IMR-90 (cell line): Measurements from ENCODE around the gene GABRR3. TPM values are rescaled to one million over a fixed set of nuclear protein-coding genes. Genes with fewer than 3 reads are reported as not detected.

Source experiments
- ATAC-seq: fragments of 200-7000 bp; cut with Tn5 transposase; 2 replicates; pipeline ENCODE4 v1.9.1; 2020; ENCODE audit warnings: low read depth, mild to moderate bottlenecking, moderate library complexity
- BruUV-seq: library from RNA; stranded (reverse); fragments of 400-500 nt; replicated peaks from 2 replicates; lab custom pipeline; 2021; lab: Mats Ljungman, UMichigan
- CTCF ChIA-PET: fragments of 300-600 bp; formaldehyde crosslinking; extraction: SDS; loops from one replicate; lab custom pipeline; 2021; ENCODE audit warnings: antibody characterized with exemption; lab: Yijun Ruan, JAX
- POLR2A ChIA-PET: fragments of 300-600 bp; sonication (Branson Sonifier 250); formaldehyde crosslinking; loops from one replicate; lab custom pipeline; 2022; ENCODE audit warnings: antibody characterized with exemption; ENCODE audit not compliant: unreplicated experiment; lab: Charles Lee
- DNase-seq: peaks from one replicate; pipeline ENCODE4 v3.0.0; 2013
- H2AFZ ChIP-seq: replicated peaks from 2 replicates; pipeline ENCODE3; 2013; ENCODE audit warnings: low read length, mild to moderate bottlenecking; ENCODE audit not compliant: poor library complexity
- H2AK5ac ChIP-seq: 2 replicates; pipeline ENCODE4 v1.6.1; 2013; ENCODE audit warnings: low read depth, low read length, inconsistent platforms
- H2AK9ac ChIP-seq: replicated peaks from 2 replicates; pipeline ENCODE3; 2013; ENCODE audit warnings: mild to moderate bottlenecking, low read depth, low read length, moderate library complexity; ENCODE audit not compliant: poor library complexity
- H2BK120ac ChIP-seq: 2 replicates; pipeline ENCODE4 v1.6.1; 2013; ENCODE audit warnings: low read depth, low read length, inconsistent platforms
- H2BK15ac ChIP-seq: 3 replicates; pipeline ENCODE4 v1.6.1; 2013; ENCODE audit warnings: low read depth, low read length, inconsistent platforms
- H2BK20ac ChIP-seq: 2 replicates; pipeline ENCODE4 v1.6.1; 2013; ENCODE audit warnings: low read depth, mild to moderate bottlenecking, inconsistent platforms, low read length, moderate library complexity
- H2BK5ac ChIP-seq: 2 replicates; pipeline ENCODE4 v1.6.1; 2013; ENCODE audit warnings: mild to moderate bottlenecking, low read depth, low read length, inconsistent platforms; ENCODE audit not compliant: poor library complexity, severe bottlenecking
- H3K14ac ChIP-seq: replicated peaks from 2 replicates; pipeline ENCODE4 v1.6.1; 2013; ENCODE audit warnings: low read depth, low read length, inconsistent platforms
- H3K18ac ChIP-seq: 2 replicates; pipeline ENCODE4 v1.6.1; 2013; ENCODE audit warnings: low read depth, low read length, control low read depth
- H3K23ac ChIP-seq: 2 replicates; pipeline ENCODE4 v1.6.1; 2013; ENCODE audit warnings: low read depth, low read length, inconsistent platforms
- H3K27ac ChIP-seq: 2 replicates; pipeline ENCODE4 v1.5.1; 2013; ENCODE audit warnings: mild to moderate bottlenecking, control low read depth, low read length; ENCODE audit not compliant: insufficient read depth
- H3K27me3 ChIP-seq: 2 replicates; pipeline ENCODE4 v1.6.1; 2013; ENCODE audit warnings: low read length; ENCODE audit not compliant: control insufficient read depth, insufficient read depth
- H3K36me3 ChIP-seq: 2 replicates; pipeline ENCODE4 v1.6.1; 2013; ENCODE audit warnings: low read length, mixed read lengths; ENCODE audit not compliant: control insufficient read depth, insufficient read depth
- H3K4ac ChIP-seq: 2 replicates; pipeline ENCODE4 v1.6.1; 2013; ENCODE audit warnings: low read depth, low read length, inconsistent platforms
- H3K4me1 ChIP-seq: 2 replicates; pipeline ENCODE4 v1.6.1; 2013; ENCODE audit warnings: low read length, mixed read lengths; ENCODE audit not compliant: control insufficient read depth, insufficient read depth
- H3K4me2 ChIP-seq: 2 replicates; pipeline ENCODE4 v1.6.1; 2013; ENCODE audit warnings: low read depth, mild to moderate bottlenecking, control low read depth, low read length, moderate library complexity
- H3K4me3 ChIP-seq: 2 replicates; pipeline ENCODE4 v1.5.1; 2013; ENCODE audit warnings: low read depth, mild to moderate bottlenecking, control low read depth, low read length, moderate library complexity; ENCODE audit not compliant: insufficient read depth
- H3K56ac ChIP-seq: 2 replicates; pipeline ENCODE4 v1.6.1; 2013; ENCODE audit warnings: low read length, inconsistent platforms; ENCODE audit not compliant: insufficient read depth; ENCODE audit errors: extremely low read depth
- H3K79me1 ChIP-seq, 2 experiments: 2 replicates each; pipeline ENCODE4 v1.6.1; 2013; ENCODE audit warnings: low read length in 2 of 2, inconsistent platforms in 1 of 2, low read depth in 1 of 2
- H3K9ac ChIP-seq: 2 replicates; pipeline ENCODE4 v1.6.1; 2013; ENCODE audit warnings: low read depth, low read length, control low read depth
- H3K9me1 ChIP-seq: 2 replicates; pipeline ENCODE4 v1.6.1; 2013; ENCODE audit warnings: low read length, inconsistent platforms; ENCODE audit not compliant: insufficient read depth
- H3K9me3 ChIP-seq: 2 replicates; pipeline ENCODE4 v1.6.1; 2013; ENCODE audit warnings: low read length; ENCODE audit not compliant: control insufficient read depth, insufficient read depth
- H4K20me1 ChIP-seq: 2 replicates; pipeline ENCODE4 v1.6.1; 2013; ENCODE audit warnings: low read length, inconsistent platforms; ENCODE audit not compliant: insufficient read depth
- H4K5ac ChIP-seq: 2 replicates; pipeline ENCODE4 v1.6.1; 2013; ENCODE audit warnings: mild to moderate bottlenecking, low read depth, low read length, control low read depth
- H4K8ac ChIP-seq, 2 experiments: 2 replicates each; pipeline ENCODE4 v1.6.1; 2013; ENCODE audit warnings: low read depth in 2 of 2, low read length in 2 of 2, control low read depth in 1 of 2, inconsistent platforms in 1 of 2
- H4K91ac ChIP-seq: 2 replicates; pipeline ENCODE4 v1.6.1; 2013; ENCODE audit warnings: low read depth, low read length, inconsistent platforms; ENCODE audit not compliant: insufficient read depth
- BHLHE40 ChIP-seq: fragments of 150-350 bp; IDR thresholded peaks from 2 replicates; pipeline ENCODE4 v1.6.1; 2016; ENCODE audit warnings: mild to moderate bottlenecking, low read depth, low read length
- CEBPB ChIP-seq: IDR thresholded peaks from 2 replicates; pipeline ENCODE4 v1.6.1; 2012; ENCODE audit warnings: low read depth, low read length, improper control_type of control experiment
- CHD1 ChIP-seq: IDR thresholded peaks from 2 replicates; pipeline ENCODE4 v1.6.1; 2012; ENCODE audit warnings: low read depth, low read length, improper control_type of control experiment
- CTCF ChIP-seq: conservative IDR thresholded peaks from 2 replicates; pipeline ENCODE4 v1.5.1; 2012; ENCODE audit warnings: mild to moderate bottlenecking, low read depth, low read length, improper control_type of control experiment
- ELK1 ChIP-seq: fragments of 150-350 bp; IDR thresholded peaks from 2 replicates; pipeline ENCODE4 v1.6.1; 2016; ENCODE audit warnings: low read depth, mild to moderate bottlenecking, low read length, moderate library complexity, borderline replicate concordance
- FOS ChIP-seq: fragments of 150-350 bp; IDR thresholded peaks from 2 replicates; pipeline ENCODE4 v1.6.1; 2016; ENCODE audit warnings: low read depth, low read length
- MAFK ChIP-seq: IDR thresholded peaks from 2 replicates; pipeline ENCODE4 v1.6.1; 2012; ENCODE audit warnings: low read depth, low read length, improper control_type of control experiment
- MAZ ChIP-seq: IDR thresholded peaks from 2 replicates; pipeline ENCODE4 v1.6.1; 2012; ENCODE audit warnings: low read depth, mild to moderate bottlenecking, low read length, improper control_type of control experiment, moderate library complexity, borderline replicate concordance
- MXI1 ChIP-seq: IDR thresholded peaks from 2 replicates; pipeline ENCODE4 v1.6.1; 2012; ENCODE audit warnings: low read depth, mild to moderate bottlenecking, low read length, moderate library complexity, borderline replicate concordance
- NFE2L2 ChIP-seq: fragments of 150-350 bp; IDR thresholded peaks from 2 replicates; pipeline ENCODE4 v1.6.1; 2016; ENCODE audit warnings: low read depth, mild to moderate bottlenecking, low read length
- POLR2A ChIP-seq: IDR thresholded peaks from 2 replicates; pipeline ENCODE4 v1.6.1; 2012; ENCODE audit warnings: mild to moderate bottlenecking, low read depth, low read length
- RAD21 ChIP-seq: IDR thresholded peaks from 2 replicates; pipeline ENCODE4 v1.6.1; 2012; ENCODE audit warnings: low read length, improper control_type of control experiment
- RCOR1 ChIP-seq: IDR thresholded peaks from 2 replicates; pipeline ENCODE4 v1.6.1; 2012; ENCODE audit warnings: mild to moderate bottlenecking, low read length, improper control_type of control experiment; ENCODE audit not compliant: insufficient replicate concordance
- RFX5 ChIP-seq: IDR thresholded peaks from 2 replicates; pipeline ENCODE4 v1.8.0; 2012; ENCODE audit warnings: low read depth, mild to moderate bottlenecking, low read length, moderate library complexity
- SMC3 ChIP-seq: fragments of 150-350 bp; IDR thresholded peaks from 2 replicates; pipeline ENCODE4 v1.6.1; 2016; ENCODE audit warnings: low read depth, mild to moderate bottlenecking, antibody characterized with exemption, low read length, moderate library complexity
- USF2 ChIP-seq: fragments of 150-350 bp; IDR thresholded peaks from 2 replicates; pipeline ENCODE4 v1.6.1; 2017; ENCODE audit warnings: mild to moderate bottlenecking, antibody characterized with exemption, low read length, low read depth
- WGBS, 2 experiments: methylation state at CpG; one replicate each; pipeline versions ENCODE4 v1.1.5 to v1.1.7; 2013; ENCODE audit warnings: missing lambda C conversion rate in 2 of 2; ENCODE audit not compliant: insufficient read length in 1 of 2; ENCODE audit errors: extremely low coverage in 2 of 2; 5-methylcytosine and 5-hydroxymethylcytosine counted together
- dilution Hi-C: fragments of 300-500 bp; cut with HindIII; formaldehyde crosslinking; loops from one replicate; pipeline ENCODE4 v1.14.3; 2018; ENCODE audit warnings: low sequenced_read_pairs; ENCODE audit not compliant: unreplicated experiment
- in situ Hi-C: fragments of 300-500 bp; cut with MboI; formaldehyde crosslinking; loops from 3 replicates; pipeline ENCODE4 v1.14.3; 2019; ENCODE audit warnings: low sequenced_read_pairs, inconsistent platforms, mixed read lengths
- intact Hi-C: fragments of 100-400 bp; cut with micrococcal nuclease; formaldehyde crosslinking; loops from 2 replicates; pipeline ENCODE4 v1.10.0; 2022
- polyA plus RNA-seq, 3 experiments: library from polyadenylated mRNA; depleted of rRNA; stranded (reverse); fragments of >200 nt; gene quantifications; 2 replicates each; pipeline ENCODE4 v1.2.3, GENCODE V29; 2012; ENCODE audit warnings: low replicate concordance in 1 of 3
- total RNA-seq: library from RNA; depleted of rRNA; stranded (reverse); fragments of >200 nt; gene quantifications from 2 replicates; pipeline ENCODE4 v1.2.3, GENCODE V29; 2012

GABRR3 gene
- total and polyA plus RNA-seq, 2 of the 4 experiments (the other 2 are of a cell fraction): not detected

GRCh38 chr3:97949743-97950142 lies 85.4 kb downstream of the GABRR3 start:
- H3K9me3 ChIP-seq: no peaks in the 10 kb centered on the region
- H3K4me3 ChIP-seq: no peak overlapping the region
- H3K4me1 ChIP-seq: peaks cover 5% of the 10 kb centered on the region
- ATAC-seq (no peak), DNase-seq (no peak)
- intact Hi-C loops: no loop called here
- no peak overlapping the region for H3K14ac ChIP-seq
- H3K4ac ChIP-seq: no peak overlapping the region
- WGBS, 2 experiments: 60% methylated on average over 1 of the region's 5 CpGs; no CpG with 5 or more reads in 1 of the 2 experiments
- 0 out of 2 replicates have a peak, but pooled peaks cover 4% of the 10 kb centered on the region for H3K9me1 ChIP-seq
- H2BK120ac ChIP-seq: no peak overlapping the region
- no peak overlapping the region for H2AFZ ChIP-seq
- no peak overlapping the region for H2BK20ac ChIP-seq
- no peaks in the 10 kb centered on the region for H4K20me1 ChIP-seq
- no peak overlapping the region for H3K56ac ChIP-seq
- H3K18ac ChIP-seq: no peak overlapping the region
- no TSS peak for BruUV-seq
- H3K36me3 ChIP-seq: peaks cover 36% of the 10 kb centered on the region
- H3K79me1 ChIP-seq: peaks cover 0 to 5% of the 10 kb centered on the region in 2 experiments; a peak in 1 of 4 replicates
- no peak overlapping the region for H4K8ac ChIP-seq
- no peak overlapping the region for H3K4me2 ChIP-seq
- H4K91ac ChIP-seq: no peak overlapping the region
- in situ Hi-C loops: no loop called here
- dilution Hi-C loops: no loop called here
- ChIA-PET CTCF (interaction anchor here (1.2 kb wide), 1 partner anchor 73 kb away, joined by 3 read pairs; no protein-coding TSS in a partner anchor), POLR2A (no interaction called here)
- no peak overlapping the region for H3K27ac ChIP-seq
- TF ChIP-seq SMC3 (no peak), CEBPB (no peak), NFE2L2 (no peak), RFX5 (no peak), CTCF (no peak), ELK1 (no peak), CHD1 (no peak), FOS (no peak), MXI1 (no peak), RAD21 (no peak), RCOR1 (no peak), POLR2A (no peak), BHLHE40 (no peak), USF2 (no peak), MAFK (no peak), MAZ (no peak)
- H2BK15ac ChIP-seq: no peak overlapping the region
- no peak overlapping the region for H2BK5ac ChIP-seq
- H2AK5ac ChIP-seq: no peak overlapping the region
- H4K5ac ChIP-seq: no peak overlapping the region
- no peaks in the 10 kb centered on the region for H3K27me3 ChIP-seq
- no peak overlapping the region for H3K9ac ChIP-seq
- H3K23ac ChIP-seq: no peak overlapping the region
- H2AK9ac ChIP-seq: no peak overlapping the region
